GM12865 (cell line): Measurements from ENCODE around the gene PDPK1.

Source experiments
- DNase-seq: peaks from one replicate; pipeline ENCODE4 v3.0.0; 2010; ENCODE audit warnings: low read depth
- H3K4me3 ChIP-seq: 2 replicates; pipeline ENCODE4 v1.5.1; 2011; ENCODE audit warnings: mild to moderate bottlenecking, low read depth, low read length, control low read depth
- TF ChIP-seq, protein P1 (sequence below): IDR thresholded peaks from 2 replicates; pipeline ENCODE4 v1.5.1; 2011; ENCODE audit warnings: low read length, control low read depth, low read depth, inconsistent platforms; ENCODE audit not compliant: insufficient read depth; ENCODE audit errors: missing control alignments

PDPK1 gene

DNA sequence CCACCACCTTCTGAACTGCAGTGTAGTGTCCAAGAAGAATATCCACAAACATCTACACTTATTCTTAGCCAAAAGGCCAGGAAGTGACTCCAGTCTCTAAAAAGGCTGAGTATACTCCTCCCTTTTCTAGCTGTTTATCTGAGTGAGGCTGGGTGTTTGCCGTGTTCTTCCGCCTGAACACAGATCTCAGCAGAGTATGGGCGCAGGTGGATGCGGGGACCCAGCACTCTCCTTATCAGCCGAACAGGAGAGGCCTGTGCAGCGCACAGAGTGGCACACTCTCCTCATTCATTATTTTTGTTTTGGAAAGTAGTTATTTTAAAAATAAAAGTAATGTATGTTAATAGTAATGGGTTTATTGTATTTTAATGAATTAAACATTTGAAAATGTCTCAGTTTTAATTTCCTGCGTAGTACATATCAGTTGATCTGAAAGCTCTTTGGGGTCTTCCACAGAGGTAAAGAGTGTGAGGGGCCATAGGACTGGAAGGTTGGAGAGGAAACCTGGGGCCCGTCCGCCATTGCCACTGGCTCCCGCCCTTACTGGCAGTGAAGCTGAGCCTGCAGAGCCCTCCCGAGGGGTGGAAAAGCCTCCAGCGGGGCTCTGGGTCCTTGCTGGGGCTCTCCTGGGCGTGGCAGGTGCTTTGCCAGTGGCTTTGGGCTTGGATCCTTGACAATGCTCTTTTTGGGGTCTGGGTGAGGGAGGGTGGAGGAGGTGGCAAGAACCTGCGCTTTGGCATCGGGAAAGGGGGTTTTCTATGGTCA, 53.8 kb downstream of the PDPK1 start:
- no peak overlapping the region for H3K4me3 ChIP-seq
- DNase-seq, result no peak
- TF ChIP-seq, protein P1, sequence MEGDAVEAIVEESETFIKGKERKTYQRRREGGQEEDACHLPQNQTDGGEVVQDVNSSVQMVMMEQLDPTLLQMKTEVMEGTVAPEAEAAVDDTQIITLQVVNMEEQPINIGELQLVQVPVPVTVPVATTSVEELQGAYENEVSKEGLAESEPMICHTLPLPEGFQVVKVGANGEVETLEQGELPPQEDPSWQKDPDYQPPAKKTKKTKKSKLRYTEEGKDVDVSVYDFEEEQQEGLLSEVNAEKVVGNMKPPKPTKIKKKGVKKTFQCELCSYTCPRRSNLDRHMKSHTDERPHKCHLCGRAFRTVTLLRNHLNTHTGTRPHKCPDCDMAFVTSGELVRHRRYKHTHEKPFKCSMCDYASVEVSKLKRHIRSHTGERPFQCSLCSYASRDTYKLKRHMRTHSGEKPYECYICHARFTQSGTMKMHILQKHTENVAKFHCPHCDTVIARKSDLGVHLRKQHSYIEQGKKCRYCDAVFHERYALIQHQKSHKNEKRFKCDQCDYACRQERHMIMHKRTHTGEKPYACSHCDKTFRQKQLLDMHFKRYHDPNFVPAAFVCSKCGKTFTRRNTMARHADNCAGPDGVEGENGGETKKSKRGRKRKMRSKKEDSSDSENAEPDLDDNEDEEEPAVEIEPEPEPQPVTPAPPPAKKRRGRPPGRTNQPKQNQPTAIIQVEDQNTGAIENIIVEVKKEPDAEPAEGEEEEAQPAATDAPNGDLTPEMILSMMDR, result no peak

DNA sequence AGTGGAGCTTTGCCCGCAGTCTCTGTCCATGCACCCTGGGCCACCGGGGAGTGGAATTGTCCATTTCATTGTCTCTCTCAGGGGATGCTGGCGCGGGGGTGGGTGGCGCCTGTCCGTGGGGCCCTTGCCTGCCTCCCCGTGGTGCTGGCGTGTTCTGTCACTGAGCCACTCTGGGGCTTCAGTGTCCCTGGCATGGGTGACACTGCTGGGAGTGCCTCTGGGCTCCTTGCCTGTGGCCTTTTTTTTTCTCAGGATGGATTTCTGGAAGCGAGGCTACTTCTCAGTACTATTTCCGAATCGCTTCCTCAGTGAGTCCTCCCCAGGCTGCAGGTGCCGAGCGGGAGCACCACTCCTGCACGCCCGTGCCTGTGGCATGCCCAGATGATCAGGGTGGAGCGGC, 55.0 kb downstream of the PDPK1 start:
- TF ChIP-seq, protein P1, result no peak
- no peak overlapping the region for H3K4me3 ChIP-seq
- DNase-seq, result no peak

DNA sequence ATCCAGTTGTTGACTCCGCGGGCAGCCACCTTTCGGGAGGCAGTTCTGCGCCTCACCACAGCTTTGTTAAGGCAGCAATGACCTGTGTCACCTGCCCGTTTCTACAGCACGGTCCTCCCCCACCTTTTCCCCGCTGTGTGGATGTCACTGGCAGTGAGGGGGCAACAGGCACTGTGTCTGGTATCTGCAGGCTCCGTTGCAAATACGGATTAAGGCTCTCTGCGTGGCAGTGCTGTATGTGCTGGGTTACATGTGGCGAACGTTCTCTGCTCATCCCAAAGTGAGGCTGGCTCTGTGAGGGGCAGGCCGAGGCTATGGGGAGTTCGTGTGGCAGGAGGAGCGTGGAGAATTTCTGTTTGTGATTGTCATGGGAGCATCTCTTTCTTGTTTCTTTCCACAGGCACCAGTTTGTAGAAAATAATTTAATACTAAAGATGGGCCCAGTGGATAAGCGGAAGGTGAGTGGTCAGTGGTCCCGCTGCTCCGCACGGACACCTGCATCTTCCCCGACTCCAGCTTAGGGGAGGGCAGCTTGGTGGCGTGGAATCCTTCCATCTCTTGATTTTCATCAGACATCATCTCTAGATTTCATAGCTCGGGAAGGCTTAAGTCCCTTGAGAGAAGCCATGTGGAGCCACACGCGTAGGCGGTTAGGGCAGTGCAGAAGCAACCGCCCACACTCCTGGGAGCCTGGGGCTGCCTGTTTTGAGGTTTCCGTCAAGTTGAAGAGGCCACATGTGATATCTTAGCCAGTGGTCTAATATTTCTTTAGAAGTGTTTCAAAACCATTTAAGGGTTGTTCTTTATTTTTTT, 57.8 kb downstream of the PDPK1 start:
- no peak overlapping the region for H3K4me3 ChIP-seq
- TF ChIP-seq, protein P1, result no peak
- no peak for DNase-seq

DNA sequence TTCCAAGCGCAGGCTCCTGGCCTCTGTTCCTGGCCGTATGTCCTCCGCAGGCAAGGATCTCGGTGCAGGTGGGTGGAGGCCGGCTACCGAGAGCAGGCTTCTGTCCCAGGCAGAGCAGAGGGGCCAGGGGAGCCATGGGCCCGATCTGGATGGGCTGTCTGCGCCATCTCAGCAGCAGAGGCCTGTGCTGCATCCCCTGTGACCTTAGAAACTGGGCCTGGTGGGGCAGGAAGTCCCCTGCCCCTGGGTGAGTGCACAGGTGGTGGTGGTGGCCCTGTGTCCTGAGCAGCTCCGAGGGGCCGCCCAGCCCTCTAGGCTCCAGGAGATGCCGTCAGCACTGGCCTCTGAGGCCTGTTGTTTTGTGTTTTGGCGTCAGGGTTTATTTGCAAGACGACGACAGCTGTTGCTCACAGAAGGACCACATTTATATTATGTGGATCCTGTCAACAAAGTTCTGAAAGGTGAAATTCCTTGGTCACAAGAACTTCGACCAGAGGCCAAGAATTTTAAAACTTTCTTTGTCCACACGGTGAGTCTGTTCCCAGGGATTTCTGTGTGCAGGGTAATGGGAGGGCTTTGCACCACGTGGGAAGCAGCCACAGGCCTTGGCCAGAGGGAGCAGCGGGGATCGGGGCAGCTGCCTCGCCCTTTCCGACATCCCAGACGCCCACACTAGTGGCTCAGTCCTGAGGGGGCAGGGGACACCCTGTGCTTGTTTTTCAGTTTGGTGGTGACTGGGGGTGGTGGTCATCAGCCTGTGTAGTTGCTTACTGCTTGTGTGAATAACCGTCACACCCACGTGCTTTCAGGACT, 59.1 kb downstream of the PDPK1 start:
- no peak overlapping the region for H3K4me3 ChIP-seq
- TF ChIP-seq, protein P1, result no peak
- no peak for DNase-seq

DNA sequence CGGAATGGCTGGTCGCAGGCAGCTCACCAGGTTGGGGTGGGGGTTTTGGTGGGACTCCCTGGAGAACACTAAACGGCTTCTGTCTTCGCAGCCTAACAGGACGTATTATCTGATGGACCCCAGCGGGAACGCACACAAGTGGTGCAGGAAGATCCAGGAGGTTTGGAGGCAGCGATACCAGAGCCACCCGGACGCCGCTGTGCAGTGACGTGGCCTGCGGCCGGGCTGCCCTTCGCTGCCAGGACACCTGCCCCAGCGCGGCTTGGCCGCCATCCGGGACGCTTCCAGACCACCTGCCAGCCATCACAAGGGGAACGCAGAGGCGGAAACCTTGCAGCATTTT, 59.7 kb downstream of the PDPK1 start:
- DNase-seq, result no peak
- no peak overlapping the region for H3K4me3 ChIP-seq
- TF ChIP-seq, protein P1, result no peak

DNA sequence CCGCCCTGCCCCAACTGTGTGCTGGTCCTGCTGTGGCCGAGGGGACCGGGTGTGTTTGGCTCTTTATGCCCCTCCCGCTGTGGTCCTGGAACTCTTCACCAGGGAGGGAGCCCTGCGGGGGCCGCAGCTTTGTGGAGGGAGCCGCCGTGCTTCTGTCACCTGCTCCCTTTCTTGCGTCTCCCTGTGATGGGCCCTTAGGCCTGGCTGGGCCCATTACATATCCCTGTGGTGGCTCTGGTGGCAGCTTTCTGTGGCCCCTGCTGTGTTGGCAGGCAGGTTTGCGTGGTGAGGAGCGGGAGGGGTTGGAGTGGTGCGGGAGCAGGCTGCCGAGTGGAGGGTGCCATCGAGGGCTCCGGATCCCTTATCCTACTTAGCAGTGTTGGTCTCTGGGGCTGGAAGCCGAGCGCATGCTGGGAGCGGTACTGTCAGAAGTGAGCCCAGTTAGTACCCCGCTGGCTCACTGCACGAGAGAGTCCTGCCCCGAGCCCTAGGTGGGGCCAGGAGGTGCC, 60.4 kb downstream of the PDPK1 start:
- H3K4me3 ChIP-seq, result no peak overlapping the region
- no peak for DNase-seq
- TF ChIP-seq, protein P1, result no peak
